Thyroid gland (tissue), 4 donors: ENCODE data around the gene OR2J1. TPM values are rescaled to one million over a fixed set of nuclear protein-coding genes. Genes with fewer than 3 reads are reported as not detected.

ENCODE experiments used
- total RNA-seq, 4 donors: library from RNA; depleted of rRNA; stranded (reverse); fragments of >200 nt; gene quantifications; one replicate each; pipeline ENCODE4 v1.2.3, GENCODE V29; 2016

Gene OR2J1
- total RNA-seq, 4 donors from 2014 or later = not detected

Other genes with a start within 250 kb of the OR2J1 start
- 10 to 100 TPM; 57.1 to 73.2 (median 66.7) TPM for gene TRIM27, start 175.5 kb upstream of the OR2J1 start, total RNA-seq
- 1 to 10 TPM; 1.0 to 2.0 (median 1.6) TPM for gene ZNF311, start 94.2 kb upstream of the OR2J1 start, total RNA-seq
- not detected for gene OR2W1, start 54.3 kb upstream of the OR2J1 start, total RNA-seq
- gene OR2B3, start 12.2 kb upstream of the OR2J1 start, total RNA-seq = not detected
- gene OR2J3, start 8.6 kb downstream of the OR2J1 start, total RNA-seq = not detected
- under 1 TPM in 1 of 4 donors, not detected in 3; 0.44 TPM for gene OR2J2, start 71.4 kb downstream of the OR2J1 start, total RNA-seq
- not detected for gene OR14J1, start 202.2 kb downstream of the OR2J1 start, total RNA-seq